H1 (cell line): Measurements from ENCODE around the gene ZNF613. TPM values are rescaled to one million over a fixed set of nuclear protein-coding genes. Genes with fewer than 3 reads are reported as not detected.

Experiments used
- CTCF ChIA-PET: fragments of 300-600 bp; sonication (Branson Sonifier 250); formaldehyde crosslinking; loops from one replicate; lab custom pipeline; 2021; ENCODE audit not compliant: partially characterized antibody; lab: Charles Lee
- POLR2A ChIA-PET: fragments of 300-600 bp; sonication (Branson Sonifier 250); formaldehyde crosslinking; loops from one replicate; lab custom pipeline; 2021; ENCODE audit warnings: inconsistent platforms; ENCODE audit not compliant: partially characterized antibody; lab: Charles Lee
- DNase-seq, 2 experiments: peaks; one replicate each; pipeline versions ENCODE4 v3.0.0 to v3.0.0-alpha.2; 2010 to 2022; ENCODE audit warnings: low spot score in 2 of 2, low read depth in 1 of 2, mixed read lengths in 1 of 2
- FAIRE-seq: peaks from 2 replicates; lab custom pipeline; 2011; peaks lifted over from hg19 to GRCh38; lab: Jason Lieb, UNC
- H2AFZ ChIP-seq: 2 replicates; pipeline ENCODE4 v1.8.1; 2012; ENCODE audit warnings: low read length, inconsistent platforms
- H2AK5ac ChIP-seq: 2 replicates; pipeline ENCODE4 v1.6.1; 2013; ENCODE audit warnings: low read depth, low read length
- H2BK120ac ChIP-seq: replicated peaks from 2 replicates; pipeline ENCODE3; 2013; ENCODE audit warnings: low read depth, low read length, inconsistent platforms
- H2BK12ac ChIP-seq: 2 replicates; pipeline ENCODE4 v1.6.1; 2013; ENCODE audit warnings: low read depth, low read length
- H2BK15ac ChIP-seq: 2 replicates; pipeline ENCODE4 v1.6.1; 2013; ENCODE audit warnings: low read length
- H2BK20ac ChIP-seq: 2 replicates; pipeline ENCODE4 v1.6.1; 2013; ENCODE audit warnings: low read length
- H2BK5ac ChIP-seq: 2 replicates; pipeline ENCODE4 v1.6.1; 2013; ENCODE audit warnings: low read depth, low read length
- H3K14ac ChIP-seq: 2 replicates; pipeline ENCODE4 v1.6.1; 2013; ENCODE audit warnings: inconsistent platforms; ENCODE audit not compliant: insufficient read length
- H3K18ac ChIP-seq: 2 replicates; pipeline ENCODE4 v1.6.1; 2013; ENCODE audit warnings: low read length; ENCODE audit errors: extremely low read depth
- H3K23ac ChIP-seq: 2 replicates; pipeline ENCODE4 v1.6.1; 2013; ENCODE audit warnings: inconsistent platforms; ENCODE audit not compliant: insufficient read length
- H3K23me2 ChIP-seq: 2 replicates; pipeline ENCODE4 v1.6.1; 2013; ENCODE audit warnings: low read depth, low read length
- H3K27ac ChIP-seq: 2 replicates; pipeline ENCODE4 v1.6.1; 2011; ENCODE audit warnings: low read depth, low read length, inconsistent platforms
- H3K27me3 ChIP-seq, 4 experiments: replicated peaks in 1 of 4; 1 replicate in 1 of 4; 2 replicates in 3 of 4; pipeline versions ENCODE4 v1.6.1 to v1.8.1; 2011 to 2013; ENCODE audit warnings: low read length in 3 of 4, mild to moderate bottlenecking in 3 of 4, inconsistent platforms in 2 of 4, mixed read lengths in 2 of 4, moderate library complexity in 1 of 4; ENCODE audit not compliant: control insufficient read depth in 3 of 4, insufficient read depth in 3 of 4; ENCODE audit errors: extremely low read depth in 1 of 4
- H3K36me3 ChIP-seq, 4 experiments: 2 replicates each; pipeline versions ENCODE4 v1.6.1 to v1.8.1; 2011 to 2013; ENCODE audit warnings: mild to moderate bottlenecking in 4 of 4, low read length in 3 of 4, moderate library complexity in 2 of 4, control low read depth in 1 of 4, inconsistent platforms in 1 of 4; ENCODE audit not compliant: insufficient read depth in 4 of 4, control insufficient read depth in 2 of 4
- H3K4ac ChIP-seq: replicated peaks from 2 replicates; pipeline ENCODE3; 2013; ENCODE audit warnings: low read length, low read depth, mixed read lengths, inconsistent platforms; ENCODE audit not compliant: insufficient read length
- H3K4me1 ChIP-seq, 4 experiments: replicated peaks in 1 of 4; 1 replicate in 1 of 4; 2 replicates in 3 of 4; pipeline versions ENCODE4 v1.6.1 to v1.8.1; 2011 to 2013; ENCODE audit warnings: low read length in 3 of 4, inconsistent platforms in 2 of 4, mixed read lengths in 1 of 4; ENCODE audit not compliant: insufficient read depth in 4 of 4, control insufficient read depth in 3 of 4
- H3K4me2 ChIP-seq, 2 experiments: 2 replicates each; pipeline versions ENCODE4 v1.6.1 to v1.8.1; 2011 to 2013; ENCODE audit warnings: low read depth in 2 of 2, low read length in 2 of 2, control low read depth in 1 of 2, inconsistent platforms in 1 of 2, mild to moderate bottlenecking in 1 of 2; ENCODE audit not compliant: insufficient read depth in 1 of 2
- H3K4me3 ChIP-seq, 4 experiments: fragments of 200-600, 300-600 bp in 1 of 4; sonication (generic), shearing (Covaris generic), sonication (Bioruptor Twin) in 1 of 4; 2 replicates each; pipeline versions ENCODE4 v1.5.1 to v1.8.1; 2011 to 2016; ENCODE audit warnings: low read length in 4 of 4, low read depth in 3 of 4, control low read depth in 2 of 4, inconsistent platforms in 2 of 4, mild to moderate bottlenecking in 2 of 4, mixed read lengths in 1 of 4, moderate library complexity in 1 of 4; ENCODE audit not compliant: insufficient read depth in 2 of 4; ENCODE audit errors: extremely low read depth in 1 of 4
- H3K56ac ChIP-seq: replicated peaks from 2 replicates; pipeline ENCODE3; 2013; ENCODE audit warnings: low read depth, mild to moderate bottlenecking, mixed read lengths, low read length, inconsistent platforms; ENCODE audit not compliant: insufficient read length
- H3K79me1 ChIP-seq: 2 replicates; pipeline ENCODE4 v1.6.1; 2013; ENCODE audit warnings: low read depth, low read length, control low read depth
- H3K79me2 ChIP-seq, 2 experiments: 2 replicates each; pipeline versions ENCODE4 v1.6.1 to v1.8.1; 2012 to 2013; ENCODE audit warnings: low read length in 2 of 2, mild to moderate bottlenecking in 2 of 2, inconsistent platforms in 1 of 2; ENCODE audit not compliant: insufficient read depth in 2 of 2, control insufficient read depth in 1 of 2
- H3K9ac ChIP-seq, 4 experiments: replicated peaks in 1 of 4; 1 replicate in 1 of 4; 2 replicates in 3 of 4; pipeline versions ENCODE4 v1.6.1 to v1.8.1; 2011 to 2013; ENCODE audit warnings: low read depth in 3 of 4, low read length in 3 of 4, control low read depth in 2 of 4, mild to moderate bottlenecking in 2 of 4, moderate library complexity in 2 of 4, inconsistent platforms in 1 of 4; ENCODE audit errors: extremely low read depth in 1 of 4
- H3K9me3 ChIP-seq, 2 experiments: 2 replicates each; pipeline versions ENCODE4 v1.6.1 to v1.8.1; 2012 to 2013; ENCODE audit warnings: mild to moderate bottlenecking in 2 of 2, moderate library complexity in 2 of 2, control low read depth in 1 of 2, inconsistent platforms in 1 of 2, low read depth in 1 of 2, low read length in 1 of 2, mixed read lengths in 1 of 2; ENCODE audit not compliant: insufficient read depth in 2 of 2
- H4K20me1 ChIP-seq, 2 experiments: replicated peaks in 1 of 2; 2 replicates each; pipeline versions ENCODE3 to v1.8.1; 2011 to 2013; ENCODE audit warnings: inconsistent platforms in 2 of 2, low read length in 2 of 2, mild to moderate bottlenecking in 1 of 2; ENCODE audit not compliant: insufficient read depth in 2 of 2, control insufficient read depth in 1 of 2
- H4K5ac ChIP-seq: 2 replicates; pipeline ENCODE4 v1.6.1; 2013; ENCODE audit warnings: low read length, low read depth, mixed read lengths, inconsistent platforms; ENCODE audit not compliant: insufficient read length
- H4K8ac ChIP-seq: 2 replicates; pipeline ENCODE4 v1.8.0; 2013; ENCODE audit warnings: mild to moderate bottlenecking, moderate library complexity, low read length, inconsistent platforms; ENCODE audit not compliant: insufficient read depth; ENCODE audit errors: extremely low read depth
- H4K91ac ChIP-seq: replicated peaks from 2 replicates; pipeline ENCODE3; 2013; ENCODE audit warnings: low read length, mixed read lengths, inconsistent platforms; ENCODE audit not compliant: insufficient read length
- FOSL1 ChIP-seq: IDR thresholded peaks from 2 replicates; pipeline ENCODE4 v1.6.1; 2011; ENCODE audit warnings: mild to moderate bottlenecking, low read depth, low read length, moderate library complexity; ENCODE audit not compliant: insufficient read depth
- GTF2F1 ChIP-seq: IDR thresholded peaks from 2 replicates; pipeline ENCODE4 v1.6.1; 2012; ENCODE audit warnings: low read depth, low read length, improper control_type of control experiment, borderline replicate concordance
- NRF1 ChIP-seq: IDR thresholded peaks from 2 replicates; pipeline ENCODE4 v1.6.1; 2011; ENCODE audit warnings: mild to moderate bottlenecking, low read depth, low read length, improper control_type of control experiment
- POLR2A ChIP-seq, 2 experiments: IDR thresholded peaks; 1 replicate in 1 of 2; 2 replicates in 1 of 2; pipeline ENCODE4 v1.6.1; 2011; ENCODE audit warnings: low read depth in 2 of 2, low read length in 2 of 2, mild to moderate bottlenecking in 2 of 2; ENCODE audit errors: control extremely low read depth in 1 of 2
- RNF2 ChIP-seq: fragments of 200-900, 300-1000 bp; sonication (generic); IDR thresholded peaks from 2 replicates; pipeline ENCODE4 v1.7.1; 2016; ENCODE audit warnings: borderline replicate concordance, low read depth, mild to moderate bottlenecking, antibody characterized with exemption, low read length; ENCODE audit not compliant: poor library complexity, severe bottlenecking; ENCODE audit errors: missing control alignments
- SAP30 ChIP-seq: fragments of 300-600 bp; sonication (generic); IDR thresholded peaks from 2 replicates; pipeline ENCODE4 v1.7.1; 2012; ENCODE audit warnings: low read length, moderate library complexity, mild to moderate bottlenecking, inconsistent platforms; ENCODE audit not compliant: insufficient read depth, insufficient replicate concordance
- SP2 ChIP-seq: IDR thresholded peaks from 2 replicates; pipeline ENCODE4 v1.6.1; 2012; ENCODE audit warnings: mild to moderate bottlenecking, low read length, inconsistent platforms
- SUZ12 ChIP-seq: fragments of 200-600 bp; sonication (generic); IDR thresholded peaks from 2 replicates; pipeline ENCODE4 v1.6.1; 2012; ENCODE audit warnings: mild to moderate bottlenecking, inconsistent platforms, low read length, moderate library complexity, mixed read lengths
- TAF7 ChIP-seq: optimal IDR thresholded peaks from 2 replicates; pipeline ENCODE3; 2011; ENCODE audit warnings: low read depth, mild to moderate bottlenecking, inconsistent platforms, low read length, moderate library complexity, borderline replicate concordance
- TCF12 ChIP-seq: IDR thresholded peaks from 2 replicates; pipeline ENCODE4 v1.6.1; 2011; ENCODE audit warnings: low read depth, mild to moderate bottlenecking, low read length
- YY1 ChIP-seq: IDR thresholded peaks from 2 replicates; pipeline ENCODE4 v1.6.1; 2011; ENCODE audit warnings: low read depth, mild to moderate bottlenecking, low read length
- WGBS, 2 experiments: shearing (Covaris generic) in 1 of 2; methylation state at CpG; one replicate each; pipeline versions ENCODE4 v1.1.6 to v1.1.7; 2013 to 2015; ENCODE audit warnings: low lambda C conversion rate in 2 of 2, mixed read lengths in 2 of 2, inconsistent platforms in 1 of 2, low coverage in 1 of 2, missing lambda C conversion rate in 1 of 2; ENCODE audit not compliant: insufficient replicate concordance in 2 of 2, insufficient coverage in 1 of 2, insufficient read length in 1 of 2; ENCODE audit errors: extremely low coverage in 1 of 2, missing lambda C conversion rate in 1 of 2; 5-methylcytosine and 5-hydroxymethylcytosine counted together
- polyA plus RNA-seq, 7 experiments: library from polyadenylated mRNA; depleted of rRNA in 3 of 7; stranded (reverse) in 5 of 7; unstranded in 2 of 7; fragments of >200 nt in 5 of 7; fragments of 200-250 nt in 2 of 7; gene quantifications; 1 replicate in 5 of 7; 2 replicates in 1 of 7; 4 replicates in 1 of 7; pipeline versions ENCODE4 v1.2.1 to v1.2.3, GENCODE V29; 2011 to 2013; ENCODE audit warnings: missing spikeins in 2 of 7, mixed read lengths in 2 of 7
- total RNA-seq: library from RNA; stranded (reverse); fragmentation: NEBNext Ultra II Directional; extraction: Animal tissue kit (Norgen Biotek cat#: 25700); gene quantifications from 2 replicates; pipeline ENCODE4 v1.2.1, GENCODE V29; 2021

The ZNF613 gene
- total and polyA plus RNA-seq, 2 of the 8 experiments (the other 6 are each of a cell fraction or from before 2014, with no cell fraction given) = 4.7 to 14.2 TPM

GRCh38 chr19:51921949-51922348 lies 5.3 kb upstream of the ZNF613 start:
- TF ChIP-seq TAF7 = no peak
- TF ChIP-seq RNF2 = no peak
- TF ChIP-seq NRF1 = no peak
- no peak for TF ChIP-seq SAP30
- TF ChIP-seq TCF12 = no peak
- TF ChIP-seq SUZ12 = no peak
- no peak for TF ChIP-seq POLR2A (IDR thresholded peaks at IDR 0.05; ENCODE audit: control extremely low read depth in 1 of 2, low read depth in 2 of 2, low read length in 2 of 2)
- no peak for TF ChIP-seq YY1
- no peak for TF ChIP-seq SP2
- TF ChIP-seq GTF2F1 = no peak
- TF ChIP-seq FOSL1 = no peak
- H4K5ac ChIP-seq = no peak overlapping the region
- no peak overlapping the region for H3K27ac ChIP-seq
- H4K8ac ChIP-seq = no peak overlapping the region
- CTCF ChIA-PET = no interaction called here
- H3K79me1 ChIP-seq = no peaks in the 10 kb centered on the region
- H2AFZ ChIP-seq = no peak overlapping the region
- H3K4me1 ChIP-seq = no peaks in the 10 kb centered on the region
- H3K36me3 ChIP-seq = peaks cover 0 to 3% (median 0%) of the 10 kb centered on the region in 4 experiments; a peak in 1 of 8 replicates
- H3K27me3 ChIP-seq = no peaks in the 10 kb centered on the region
- POLR2A ChIA-PET = interaction anchor here (1.8 to 2.4 kb wide), 2 partner anchors 7 to 19 kb away, joined by 6 to 9 read pairs; no protein-coding TSS in a partner anchor
- no peaks in the 10 kb centered on the region for H4K20me1 ChIP-seq
- no peak overlapping the region for H3K9ac ChIP-seq
- peaks cover 77 to 82% of the 10 kb centered on the region in 2 experiments for H3K9me3 ChIP-seq
- no peaks in the 10 kb centered on the region for H3K79me2 ChIP-seq
- H2BK12ac ChIP-seq = no peak overlapping the region
- H2BK20ac ChIP-seq = no peak overlapping the region
- H3K4ac ChIP-seq = no peak overlapping the region
- no peak overlapping the region for H3K18ac ChIP-seq
- H3K4me2 ChIP-seq = no peak overlapping the region
- no peak for DNase-seq
- no peak overlapping the region for H2BK120ac ChIP-seq
- peak overlapping the region in 1 of 4 experiments; percentile 5; a peak in 1 of 8 replicates for H3K4me3 ChIP-seq
- H2AK5ac ChIP-seq = no peak overlapping the region
- H4K91ac ChIP-seq = no peak overlapping the region
- no peak overlapping the region for H3K14ac ChIP-seq
- H3K23me2 ChIP-seq = 0 out of 2 replicates have a peak, but pooled peaks cover 2% of the 10 kb centered on the region
- H3K23ac ChIP-seq = no peak overlapping the region
- no peak for FAIRE-seq
- H2BK15ac ChIP-seq = no peak overlapping the region
- 90% methylated on average over 7 of the region's 8 CpGs; no CpG with 5 or more reads in 1 of the 2 experiments for WGBS, 2 experiments
- H3K56ac ChIP-seq = no peak overlapping the region
- H2BK5ac ChIP-seq = no peak overlapping the region
